Thyroid gland (tissue), 4 donors: ENCODE data around the gene VARS2. TPM values are rescaled to one million over a fixed set of nuclear protein-coding genes. Genes with fewer than 3 reads are reported as not detected.
"Not testable (repeated sequence)": the region's sequence is repeated elsewhere in the genome, so short reads cannot be mapped to it uniquely, and the experiment has no call there.

Experiments
- DNase-seq, 2 donors: peaks; one replicate each; pipeline ENCODE4 v3.0.0-alpha.2; 2019
- H3K27ac ChIP-seq, 3 donors: fragments of 200-600 bp; sonication (generic); 1 replicate in 2 of 3; 2 replicates in 1 of 3; pipeline ENCODE4 v1.5.1; 2016 to 2019; ENCODE audit warnings: mild to moderate bottlenecking in 1 of 3, moderate library complexity in 1 of 3
- H3K27me3 ChIP-seq: fragments of 200-600 bp; sonication (generic); one replicate; pipeline ENCODE4 v1.5.1; 2019
- H3K36me3 ChIP-seq, 2 donors: fragments of 200-600 bp; sonication (generic); one replicate each; pipeline ENCODE4 v1.5.1; 2016 to 2019
- H3K4me1 ChIP-seq, 2 donors: fragments of 200-600 bp; sonication (generic); one replicate each; pipeline ENCODE4 v1.5.1; 2017 to 2019
- H3K4me3 ChIP-seq, 3 donors: fragments of 200-600 bp; sonication (generic); replicated peaks in 1 of 3; 1 replicate in 2 of 3; 2 replicates in 1 of 3; pipeline ENCODE4 v1.5.1; 2016; ENCODE audit warnings: mild to moderate bottlenecking in 1 of 3
- H3K9me3 ChIP-seq: fragments of 200-600 bp; sonication (generic); one replicate; pipeline ENCODE4 v1.5.1; 2017
- POLR2A ChIP-seq, 2 donors: fragments of 450-650 bp; IDR thresholded peaks; one replicate each; pipeline ENCODE4 v1.6.1; 2017; ENCODE audit warnings: antibody characterized with exemption in 2 of 2, mild to moderate bottlenecking in 2 of 2, moderate library complexity in 1 of 2
- WGBS, 2 donors: methylation state at CpG; one replicate each; pipeline ENCODE4 v1.1.5; 2017; 5-methylcytosine and 5-hydroxymethylcytosine counted together
- intact Hi-C: fragments of 100-400 bp; cut with DNase I; formaldehyde crosslinking; loops from one replicate; pipeline ENCODE4 v1.15.1; 2023
- total RNA-seq, 4 donors: library from RNA; depleted of rRNA; stranded (reverse); fragments of >200 nt; gene quantifications; one replicate each; pipeline ENCODE4 v1.2.3, GENCODE V29; 2016
- TF ChIP-seq, protein P1 (sequence below), 6 experiments: fragments of 200-600 bp in 3 of 6; fragments of 450-650 bp in 3 of 6; sonication (generic) in 3 of 6; IDR thresholded peaks; one replicate each; pipeline ENCODE4 v1.5.1; 2016 to 2019; ENCODE audit warnings: antibody characterized with exemption in 6 of 6, mild to moderate bottlenecking in 2 of 6, inconsistent platforms in 1 of 6, moderate library complexity in 1 of 6

Gene VARS2
- total RNA-seq, 4 donors from 2014 or later: 17.3 to 36.4 (median 30.6) TPM

DNA sequence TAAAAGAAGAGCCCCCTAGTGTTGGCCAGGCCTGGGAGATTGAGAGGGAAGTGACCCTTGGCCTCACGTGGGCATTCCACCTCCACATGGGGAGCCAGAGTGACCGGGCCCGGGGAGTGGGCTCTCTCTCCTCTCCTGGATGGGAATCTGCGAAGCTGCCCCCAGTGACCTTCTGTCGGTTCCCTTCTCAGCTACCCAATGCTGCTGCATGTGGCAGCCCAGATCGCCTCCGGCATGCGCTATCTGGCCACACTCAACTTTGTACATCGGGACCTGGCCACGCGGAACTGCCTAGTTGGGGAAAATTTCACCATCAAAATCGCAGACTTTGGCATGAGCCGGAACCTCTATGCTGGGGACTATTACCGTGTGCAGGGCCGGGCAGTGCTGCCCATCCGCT, 16.2 kb upstream of the VARS2 start:
- H3K9me3 ChIP-seq: no peaks in the 10 kb centered on the region
- intact Hi-C loops: no loop called here
- TF ChIP-seq, protein P1, sequence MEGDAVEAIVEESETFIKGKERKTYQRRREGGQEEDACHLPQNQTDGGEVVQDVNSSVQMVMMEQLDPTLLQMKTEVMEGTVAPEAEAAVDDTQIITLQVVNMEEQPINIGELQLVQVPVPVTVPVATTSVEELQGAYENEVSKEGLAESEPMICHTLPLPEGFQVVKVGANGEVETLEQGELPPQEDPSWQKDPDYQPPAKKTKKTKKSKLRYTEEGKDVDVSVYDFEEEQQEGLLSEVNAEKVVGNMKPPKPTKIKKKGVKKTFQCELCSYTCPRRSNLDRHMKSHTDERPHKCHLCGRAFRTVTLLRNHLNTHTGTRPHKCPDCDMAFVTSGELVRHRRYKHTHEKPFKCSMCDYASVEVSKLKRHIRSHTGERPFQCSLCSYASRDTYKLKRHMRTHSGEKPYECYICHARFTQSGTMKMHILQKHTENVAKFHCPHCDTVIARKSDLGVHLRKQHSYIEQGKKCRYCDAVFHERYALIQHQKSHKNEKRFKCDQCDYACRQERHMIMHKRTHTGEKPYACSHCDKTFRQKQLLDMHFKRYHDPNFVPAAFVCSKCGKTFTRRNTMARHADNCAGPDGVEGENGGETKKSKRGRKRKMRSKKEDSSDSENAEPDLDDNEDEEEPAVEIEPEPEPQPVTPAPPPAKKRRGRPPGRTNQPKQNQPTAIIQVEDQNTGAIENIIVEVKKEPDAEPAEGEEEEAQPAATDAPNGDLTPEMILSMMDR (IDR thresholded peaks at IDR 0.05): no peak
- TF ChIP-seq POLR2A (IDR thresholded peaks at IDR 0.05): no peak
- no peaks in the 10 kb centered on the region for H3K27me3 ChIP-seq
- no peak overlapping the region for H3K27ac ChIP-seq
- H3K36me3 ChIP-seq: peaks cover 63 to 64% of the 10 kb centered on the region in 2 donors
- DNase-seq: no peak
- H3K4me1 ChIP-seq: peaks cover 0 to 6% of the 10 kb centered on the region in 2 donors
- H3K4me3 ChIP-seq: no peak overlapping the region
- 86 to 93% methylated on average over 15 to 16 of the region's 16 CpGs for WGBS, 2 donors

DNA sequence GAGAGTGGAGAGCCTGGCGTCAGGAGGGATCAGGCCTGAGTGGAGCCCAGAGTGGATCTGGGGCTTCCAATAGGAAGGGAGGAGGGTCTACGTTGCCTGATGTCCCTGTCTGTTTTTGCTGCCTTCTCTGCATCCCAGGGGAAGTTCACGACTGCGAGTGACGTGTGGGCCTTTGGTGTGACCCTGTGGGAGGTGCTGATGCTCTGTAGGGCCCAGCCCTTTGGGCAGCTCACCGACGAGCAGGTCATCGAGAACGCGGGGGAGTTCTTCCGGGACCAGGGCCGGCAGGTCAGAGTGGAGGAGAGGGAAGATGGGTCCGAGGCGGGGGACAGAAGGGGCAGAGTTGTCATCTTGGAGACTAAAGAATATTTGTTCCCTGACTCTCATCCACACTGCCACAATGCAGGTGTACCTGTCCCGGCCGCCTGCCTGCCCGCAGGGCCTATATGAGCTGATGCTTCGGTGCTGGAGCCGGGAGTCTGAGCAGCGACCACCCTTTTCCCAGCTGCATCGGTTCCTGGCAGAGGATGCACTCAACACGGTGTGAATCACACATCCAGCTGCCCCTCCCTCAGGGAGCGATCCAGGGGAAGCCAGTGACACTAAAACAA, 15.2 kb upstream of the VARS2 start:
- TF ChIP-seq, protein P1 (IDR thresholded peaks at IDR 0.05): no peak
- no peak for TF ChIP-seq POLR2A (IDR thresholded peaks at IDR 0.05)
- Histone ChIP-seq H3K36me3 (peaks cover 54 to 56% of the 10 kb centered on the region in 2 donors), H3K4me1 (peaks cover 0 to 6% of the 10 kb centered on the region in 2 donors), H3K27ac (no peak overlapping the region), H3K9me3 (no peaks in the 10 kb centered on the region), H3K27me3 (no peaks in the 10 kb centered on the region), H3K4me3 (no peak overlapping the region)
- DNase-seq: no peak
- WGBS, 2 donors: 82 to 86% methylated on average over 23 of the region's 23 CpGs
- intact Hi-C loops: no loop called here

DNA sequence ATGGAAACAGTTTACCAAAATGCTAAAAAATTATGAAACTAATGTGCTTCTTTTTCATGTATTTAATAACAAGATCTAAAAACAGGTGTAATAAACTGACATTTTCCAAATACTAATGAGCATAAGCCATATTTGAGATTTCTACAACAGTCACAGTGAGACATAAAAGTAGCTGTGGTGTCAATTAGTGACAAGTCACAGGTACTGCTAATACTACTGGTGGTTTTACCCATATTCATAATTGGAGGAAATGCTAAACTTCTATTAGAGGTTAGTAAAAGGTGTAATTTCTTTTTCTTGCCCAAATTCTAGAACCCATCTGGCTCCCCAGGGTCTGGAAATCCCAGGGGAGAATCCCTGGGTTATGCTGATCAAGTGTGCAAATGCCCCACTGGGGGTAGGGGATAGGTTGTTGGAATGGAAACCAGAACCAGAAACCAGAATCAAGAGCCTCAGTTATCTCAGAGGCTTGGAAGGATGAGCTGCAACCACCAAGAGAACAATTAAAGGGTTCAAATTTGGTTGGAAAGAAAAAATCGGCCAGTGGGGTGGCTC, 13.1 kb upstream of the VARS2 start:
- Histone ChIP-seq H3K36me3 (peaks cover 34 to 36% of the 10 kb centered on the region in 2 donors), H3K27ac (no peak overlapping the region), H3K4me1 (peaks cover 0 to 6% of the 10 kb centered on the region in 2 donors), H3K4me3 (no peak overlapping the region), H3K9me3 (no peaks in the 10 kb centered on the region), H3K27me3 (no peaks in the 10 kb centered on the region)
- no peak for DNase-seq
- intact Hi-C loops: no loop called here
- WGBS, 2 donors: 92 to 96% methylated on average over 1 of the region's 1 CpG
- TF ChIP-seq, protein P1 (IDR thresholded peaks at IDR 0.05): no peak
- no peak for TF ChIP-seq POLR2A (IDR thresholded peaks at IDR 0.05)

DNA sequence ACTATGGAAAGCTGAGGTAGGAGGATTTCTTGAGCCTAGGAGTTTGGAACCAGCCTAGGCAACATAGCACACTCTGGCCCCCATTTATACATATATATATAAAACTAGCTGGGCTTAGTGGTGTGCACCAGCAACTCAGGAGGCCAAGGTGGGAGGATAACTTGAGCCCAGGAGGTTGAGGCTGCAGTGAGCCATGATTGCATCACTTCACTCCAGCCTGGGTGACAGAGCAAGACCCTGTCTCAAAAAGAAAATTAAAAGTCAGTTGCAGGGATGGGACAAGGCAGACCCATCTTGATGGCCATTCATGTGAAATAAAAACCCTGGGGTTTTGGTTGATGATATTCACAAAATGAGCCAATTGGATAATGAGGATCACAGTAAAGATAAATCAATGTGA, 12.6 kb upstream of the VARS2 start:
- intact Hi-C loops: no loop called here
- Histone ChIP-seq H3K27ac (no peak overlapping the region), H3K36me3 (peaks cover 33 to 35% of the 10 kb centered on the region in 2 donors), H3K27me3 (no peaks in the 10 kb centered on the region), H3K9me3 (no peaks in the 10 kb centered on the region), H3K4me3 (no peak overlapping the region), H3K4me1 (peaks cover 0 to 6% of the 10 kb centered on the region in 2 donors)
- DNase-seq: no peak
- no peak for TF ChIP-seq POLR2A (IDR thresholded peaks at IDR 0.05)
- TF ChIP-seq, protein P1 (IDR thresholded peaks at IDR 0.05): no peak

DNA sequence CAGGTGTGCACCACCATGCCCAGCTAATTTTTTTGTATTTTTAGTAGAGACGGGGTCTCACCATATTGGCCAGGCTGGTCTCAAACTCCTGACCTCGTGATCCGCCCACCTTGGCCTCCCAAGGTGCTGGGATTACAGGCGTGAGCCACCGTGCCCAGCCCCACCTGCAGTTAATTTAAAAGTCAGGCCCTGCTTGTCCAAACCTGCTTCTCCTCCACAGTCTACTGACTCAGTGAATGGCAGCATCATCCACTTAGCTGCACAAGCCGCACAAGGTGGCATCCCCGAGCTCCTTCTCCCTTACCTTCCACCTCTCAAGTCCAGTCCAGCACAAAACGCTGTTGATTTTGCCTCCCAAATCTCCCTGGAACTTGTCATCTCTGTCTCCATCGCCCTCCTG, 11.8 kb upstream of the VARS2 start:
- H3K27ac ChIP-seq, H3K9me3 ChIP-seq, H3K27me3 ChIP-seq, H3K4me1 ChIP-seq, intact Hi-C loops, H3K4me3 ChIP-seq: not testable (repeated sequence)
- H3K36me3 ChIP-seq: peaks cover 25 to 27% of the 10 kb centered on the region in 2 donors
- DNase-seq: peak; percentile 37 to 50
- WGBS, 2 donors: 53% methylated on average over 9 of the region's 9 CpGs
